HG02763 (cell line): ENCODE data around the gene SRCIN1.

ENCODE experiments used
- ATAC-seq: cut with Tn5 transposase; IDR thresholded peaks from one replicate; pipeline ENCODE4 v1.9.1; 2021; ENCODE audit warnings: mild to moderate bottlenecking, moderate library complexity; ENCODE audit not compliant: unreplicated experiment

The SRCIN1 gene

GRCh38 chr17:38617967-38618760 lies 12.4 kb upstream of the SRCIN1 start:
- ATAC-seq = no peak

DNA sequence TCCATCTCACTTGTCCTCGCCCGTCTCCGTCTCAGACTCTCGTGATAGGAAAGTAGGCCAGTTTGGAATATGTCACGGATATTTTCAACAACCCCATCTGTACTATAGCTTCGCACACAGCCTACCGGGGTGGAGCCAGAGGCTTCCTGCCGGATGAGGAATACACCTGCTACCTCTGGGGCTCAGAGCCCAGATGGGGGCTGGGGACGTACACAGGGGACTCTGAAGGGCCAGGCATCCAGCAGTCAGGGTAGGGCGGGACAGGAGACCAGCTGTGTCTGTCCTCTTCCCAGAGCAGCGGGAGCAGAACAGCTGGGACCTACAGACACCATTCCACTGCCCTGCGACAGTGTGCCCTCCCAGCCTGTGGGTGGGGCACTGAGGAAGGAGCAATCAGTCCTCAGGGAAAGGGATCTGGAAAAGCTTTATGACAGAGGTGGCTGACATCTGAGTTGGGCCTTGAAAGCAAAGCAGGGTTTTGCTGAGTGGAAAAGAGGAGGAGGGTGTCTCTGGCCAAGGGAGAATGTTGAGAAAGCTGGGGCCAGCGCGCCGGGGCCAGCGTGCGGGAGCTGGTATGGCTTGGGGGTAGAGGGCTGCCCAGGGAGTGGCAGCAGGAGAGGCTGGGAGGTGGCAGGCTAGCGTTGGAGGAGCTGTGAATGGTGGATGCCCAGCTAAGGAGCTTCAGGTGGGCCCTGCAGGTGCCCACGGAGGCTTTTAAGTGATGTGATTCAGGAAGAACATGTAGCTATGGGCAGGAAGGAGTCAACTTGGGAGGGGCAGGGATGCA lies 11.5 kb upstream of the SRCIN1 start:
- ATAC-seq = no peak

GRCh38 chr17:38616361-38616760 lies 10.6 kb upstream of the SRCIN1 start:
- no peak for ATAC-seq

DNA sequence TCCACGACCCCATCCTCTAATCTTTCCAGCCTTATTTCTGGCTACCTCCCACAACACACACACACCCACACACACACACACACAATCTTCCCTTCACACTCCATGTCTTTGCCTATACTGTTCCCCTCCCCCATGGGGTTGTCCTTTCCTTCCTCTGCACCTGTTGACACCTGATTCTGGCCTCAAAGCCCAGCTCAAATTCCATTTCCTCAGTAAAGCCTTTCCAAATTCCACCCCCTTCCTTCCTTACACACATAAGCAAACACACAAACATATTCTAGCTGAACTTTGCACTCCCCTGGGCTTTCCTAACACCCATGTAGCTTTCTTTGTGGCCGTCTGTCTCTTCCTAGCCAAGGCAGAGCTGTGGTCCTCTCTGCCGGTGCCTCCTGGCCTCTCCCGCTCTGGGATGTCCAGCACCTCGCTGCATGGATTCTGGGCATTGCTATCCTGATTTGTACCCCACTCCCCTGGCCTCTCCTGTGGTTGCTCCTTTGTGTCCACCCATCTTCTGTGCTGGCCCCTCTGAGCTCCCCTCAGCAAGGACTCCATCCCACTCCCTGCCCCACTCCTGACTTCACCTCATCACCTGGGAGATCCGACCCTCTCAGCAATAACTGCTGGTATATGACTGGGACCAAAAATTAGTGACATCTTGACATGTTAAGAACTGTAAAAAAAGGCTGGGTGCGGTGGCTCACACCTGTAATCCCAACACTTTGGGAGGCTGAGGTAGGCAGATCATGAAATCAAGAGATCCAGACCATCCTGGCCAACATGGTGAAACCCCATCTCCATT lies 8.4 kb upstream of the SRCIN1 start:
- no peak for ATAC-seq

DNA sequence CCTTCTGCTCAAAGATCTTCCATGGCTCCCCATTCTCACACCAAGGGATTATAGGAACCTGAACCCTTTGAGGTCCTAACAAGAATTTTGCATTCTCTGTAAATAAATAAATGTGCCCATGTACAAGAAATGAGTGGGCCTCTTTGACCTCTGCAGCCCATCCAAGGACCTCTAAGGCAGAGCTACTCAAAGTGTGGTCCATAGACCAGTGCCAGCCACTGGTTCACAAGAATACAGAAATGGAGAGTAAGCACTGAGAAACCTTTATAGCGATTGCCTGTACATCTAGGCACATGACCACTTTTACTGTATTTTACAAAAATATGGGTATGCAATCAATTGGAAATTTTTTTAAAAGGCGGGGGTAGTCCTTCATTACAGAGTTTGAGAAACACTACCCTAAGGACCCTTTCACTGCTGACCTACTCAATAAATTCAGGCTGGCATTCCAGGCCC lies 7.8 kb upstream of the SRCIN1 start:
- ATAC-seq = no peak

GRCh38 chr17:38611872-38612376 lies 6.2 kb upstream of the SRCIN1 start:
- ATAC-seq = no peak

- no peak for ATAC-seq
These were observed 5.5 kb upstream of the SRCIN1 start for GRCh38 chr17:38611070-38611786.

DNA sequence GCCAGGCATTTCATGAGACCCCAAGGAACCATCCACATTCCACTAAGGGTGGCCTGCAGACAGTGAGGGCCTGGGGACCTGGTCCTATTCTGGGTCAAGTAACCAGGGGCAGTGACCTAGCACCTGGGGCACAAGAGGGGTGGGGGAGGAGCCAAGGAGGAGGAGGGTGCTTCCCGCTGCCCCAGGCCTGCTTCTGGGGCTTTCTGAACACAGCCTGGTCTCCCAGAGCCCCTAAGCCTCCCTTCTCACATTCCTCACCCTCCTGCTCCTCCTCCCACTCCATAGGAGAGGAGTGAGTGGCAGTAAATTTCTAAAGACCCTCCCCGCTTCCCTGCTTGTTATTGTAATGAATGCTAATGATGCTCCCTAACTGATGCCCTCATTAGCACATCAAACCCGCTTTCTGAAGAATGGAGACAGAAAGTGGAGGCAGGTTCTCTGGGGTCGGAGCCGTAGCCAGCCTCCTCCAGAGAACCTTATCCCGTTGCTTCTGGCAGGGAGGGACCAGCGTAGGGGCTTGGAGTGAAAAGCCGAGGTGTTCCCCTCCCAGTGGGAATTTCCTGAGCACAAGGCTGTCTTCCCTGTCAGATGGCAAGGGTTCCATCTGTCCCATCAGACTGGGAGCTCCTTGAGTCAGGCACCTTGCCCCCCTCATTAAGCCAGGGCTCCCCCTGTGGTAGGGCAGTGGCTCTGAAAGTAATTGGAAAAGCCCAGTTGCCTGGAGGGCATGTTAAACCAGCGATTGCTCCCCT lies 3.7 kb upstream of the SRCIN1 start:
- ATAC-seq = no peak

GRCh38 chr17:38608648-38609047 lies 2.9 kb upstream of the SRCIN1 start:
- ATAC-seq = no peak

GRCh38 chr17:38606646-38607611 lies 1.2 kb upstream of the SRCIN1 start:
- no peak for ATAC-seq

GRCh38 chr17:38605411-38605840 lies 326 bp downstream of the SRCIN1 start:
- ATAC-seq = no peak

- no peak for ATAC-seq
These were observed 1.0 kb downstream of the SRCIN1 start for GRCh38 chr17:38604479-38605403.

DNA sequence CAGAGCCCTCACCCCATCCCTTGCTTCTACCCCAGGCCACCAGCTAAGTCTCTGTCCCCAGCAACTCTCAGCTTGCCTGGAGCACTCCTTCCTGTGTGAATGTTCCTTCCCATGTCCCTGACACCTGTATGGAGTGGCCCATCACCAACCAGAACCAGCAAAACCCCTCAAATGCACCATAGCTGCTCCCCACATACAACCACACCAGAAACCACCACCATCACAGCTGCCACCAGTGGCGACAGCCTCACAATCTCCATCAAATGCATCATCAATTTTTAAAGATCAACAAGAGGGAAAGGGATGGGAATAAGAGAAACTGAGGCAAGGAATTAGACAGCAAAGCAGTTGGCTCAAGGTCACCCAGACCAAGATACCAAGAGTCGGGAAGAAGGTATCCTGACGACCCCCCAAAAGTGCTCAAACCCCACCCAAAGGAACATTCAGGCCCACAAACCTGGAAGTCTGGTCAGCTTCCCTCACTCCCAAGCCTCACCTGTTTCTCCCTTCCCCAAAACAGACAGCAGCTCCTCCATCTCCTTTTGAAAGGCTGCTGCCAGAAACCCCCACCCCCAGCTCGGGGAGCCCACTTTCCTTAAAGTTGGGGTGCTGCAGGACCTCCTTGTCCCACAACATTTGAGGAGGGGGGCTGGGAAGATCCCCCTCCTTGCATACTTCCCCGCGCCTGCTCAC lies 1.8 kb downstream of the SRCIN1 start:
- ATAC-seq = no peak

DNA sequence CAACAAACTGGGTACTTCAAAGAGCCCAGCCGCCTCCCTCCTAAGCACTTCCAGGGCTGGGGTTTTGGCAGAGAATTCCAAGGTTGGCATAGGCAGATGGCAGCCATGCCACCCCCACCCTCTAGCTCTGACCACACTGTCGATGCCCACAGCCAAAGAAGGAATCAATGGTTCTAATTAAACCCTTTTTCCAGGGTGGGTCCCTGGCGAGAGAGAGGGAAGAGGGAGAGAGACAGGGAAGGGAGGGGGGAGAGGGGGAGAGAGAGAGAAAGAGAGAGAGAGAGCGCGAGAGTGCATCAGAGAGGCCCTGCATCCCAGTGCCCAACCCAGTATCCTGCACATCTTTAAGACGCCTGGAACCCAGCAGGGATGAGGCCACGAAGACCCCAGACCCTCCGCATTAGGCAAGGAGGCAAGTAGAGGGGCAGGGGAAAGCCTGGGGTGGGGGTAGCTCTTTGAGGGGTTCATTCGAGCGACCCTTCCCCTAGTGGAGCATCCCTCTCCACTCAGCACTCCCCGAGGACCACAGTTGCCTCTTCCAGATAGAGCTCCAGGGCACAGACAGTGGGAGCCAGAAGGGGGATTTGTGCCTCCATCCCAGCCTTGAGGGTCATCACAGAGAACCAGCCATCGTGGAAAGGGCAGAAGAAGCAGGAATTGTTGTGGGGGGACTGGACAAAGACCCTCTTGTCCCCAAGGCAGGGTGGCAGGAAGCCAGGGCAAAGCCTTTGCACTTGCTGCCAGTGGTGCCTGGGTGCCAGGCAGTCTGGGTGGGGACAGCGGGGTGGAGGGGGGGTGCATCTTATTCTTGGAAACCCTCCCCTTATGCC lies 2.6 kb downstream of the SRCIN1 start:
- no peak for ATAC-seq

DNA sequence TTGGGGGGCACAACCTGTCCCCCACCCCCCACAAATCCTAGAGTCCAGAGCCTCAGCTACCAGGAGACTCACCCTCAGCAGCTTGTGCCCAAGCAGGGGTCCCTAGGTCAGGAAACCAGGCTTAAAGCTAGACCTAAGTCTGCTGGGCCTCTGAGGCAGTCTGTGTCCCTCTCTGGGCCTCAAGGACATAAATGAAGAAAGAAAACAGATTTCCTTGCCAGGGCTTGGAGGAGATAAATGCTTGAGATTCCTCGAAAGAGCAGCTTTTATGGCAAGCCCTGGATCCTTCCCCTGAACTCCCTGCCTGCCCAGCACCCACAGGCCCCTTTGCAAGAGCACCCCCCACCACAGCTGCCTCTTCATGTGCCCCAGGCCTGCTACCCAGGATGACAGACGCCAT lies 3.3 kb downstream of the SRCIN1 start:
- no peak for ATAC-seq
